D341Med (cell line): Measurements from ENCODE around the gene KRT76.

Experiments used
- DNase-seq: peaks from one replicate; pipeline ENCODE4 v3.0.0; 2012; ENCODE audit warnings: low spot score

KRT76 gene

GRCh38 chr12:52813203-52813819 lies 36.2 kb upstream of the KRT76 start:
- DNase-seq = no peak

GRCh38 chr12:52812749-52813148 lies 35.6 kb upstream of the KRT76 start:
- DNase-seq = no peak

- no peak for DNase-seq
Measured at GRCh38 chr12:52812073-52812400, 34.9 kb upstream of the KRT76 start.

GRCh38 chr12:52811191-52812072 lies 34.3 kb upstream of the KRT76 start:
- no peak for DNase-seq

GRCh38 chr12:52810554-52810953 lies 33.4 kb upstream of the KRT76 start:
- no peak for DNase-seq

DNA sequence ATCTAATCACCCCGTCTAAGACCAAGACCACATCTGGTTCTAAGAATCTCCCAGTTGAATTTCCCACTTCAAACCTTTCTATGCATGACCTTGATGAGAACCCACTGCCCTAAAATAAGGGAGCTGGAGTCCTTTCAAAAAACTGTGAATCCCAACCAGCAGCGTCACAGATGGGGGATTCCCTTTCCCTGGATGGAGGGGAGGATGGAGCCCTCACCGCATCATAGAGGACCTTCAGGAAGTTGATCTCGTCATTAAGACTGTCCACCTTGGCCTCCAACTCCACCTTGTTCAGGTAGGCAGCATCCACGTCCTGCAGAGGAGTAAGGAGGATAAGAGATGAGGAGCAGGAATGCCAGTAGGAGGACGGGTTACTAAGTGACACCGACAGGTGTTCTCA lies 32.0 kb upstream of the KRT76 start:
- DNase-seq = no peak

DNA sequence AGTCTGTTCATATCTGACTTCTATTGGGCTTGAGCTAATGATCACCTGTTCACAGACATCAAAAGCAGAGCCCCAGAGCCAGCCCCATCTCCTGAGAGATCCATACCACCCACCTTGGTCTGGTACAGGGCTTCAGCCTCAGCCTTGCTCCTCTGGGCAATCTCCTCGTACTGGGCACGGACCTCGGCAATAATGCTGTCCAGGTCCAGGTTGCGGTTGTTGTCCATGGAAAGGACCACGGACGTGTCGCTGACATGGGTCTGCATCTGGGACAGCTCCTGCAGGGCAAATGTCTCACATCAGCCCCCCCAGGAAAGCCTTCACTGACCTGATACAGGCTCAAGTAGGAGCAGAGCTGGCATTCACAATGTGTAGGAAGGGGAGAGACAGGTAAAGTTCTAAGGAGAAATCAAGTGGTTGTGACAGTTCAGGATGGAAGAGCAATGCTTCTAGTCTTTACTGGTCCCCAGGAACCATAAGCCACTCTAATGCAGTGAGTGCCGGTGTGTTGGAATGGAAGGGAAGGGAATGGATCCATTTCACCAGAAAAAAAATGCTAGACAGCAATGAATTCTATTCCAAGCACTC lies 31.5 kb upstream of the KRT76 start:
- no peak for DNase-seq

DNA sequence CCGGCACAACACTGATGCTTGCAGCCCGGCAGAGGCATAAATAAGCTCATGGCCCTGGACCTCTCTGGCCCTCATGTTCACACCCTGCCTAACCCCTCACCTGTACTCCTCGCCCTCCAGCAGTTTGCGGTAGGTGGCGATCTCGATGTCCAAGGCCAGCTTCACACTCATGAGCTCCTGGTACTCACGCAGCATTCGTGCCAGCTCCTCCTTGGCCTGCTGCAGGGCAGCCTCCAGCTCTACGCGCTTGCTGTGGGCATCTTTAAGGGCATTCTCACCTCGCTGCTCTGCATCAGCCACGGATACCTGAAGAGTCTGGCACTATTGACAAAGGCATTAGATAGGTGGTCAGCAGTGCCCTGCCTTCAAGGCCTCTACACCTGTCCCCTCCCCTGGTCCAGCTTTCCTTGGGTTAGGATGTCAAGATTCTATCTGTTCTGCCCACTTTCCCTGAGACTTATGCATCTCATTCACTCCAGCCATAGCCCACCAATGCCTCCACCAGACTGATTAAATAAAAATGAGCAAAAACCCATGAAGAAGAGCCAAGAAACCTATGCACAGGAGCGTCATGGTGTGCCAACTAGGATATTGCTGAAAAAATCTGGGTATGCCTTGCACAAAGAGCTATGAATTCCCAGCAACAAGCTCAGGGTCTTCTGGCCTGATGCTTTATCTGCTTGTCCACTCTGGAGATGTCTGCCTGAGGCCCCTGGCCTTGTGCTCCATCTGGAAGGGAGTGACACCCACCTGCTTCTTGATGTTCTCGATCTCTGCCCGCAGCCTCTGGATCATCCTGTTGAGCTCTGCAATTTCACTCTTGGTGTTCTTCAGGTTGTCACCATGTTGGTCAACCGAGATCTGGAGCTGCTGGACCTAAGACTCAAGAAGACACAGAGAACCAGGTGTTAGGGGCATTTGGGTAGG lies 30.7 kb upstream of the KRT76 start:
- no peak for DNase-seq

GRCh38 chr12:52806821-52807543 lies 29.8 kb upstream of the KRT76 start:
- DNase-seq = no peak

DNA sequence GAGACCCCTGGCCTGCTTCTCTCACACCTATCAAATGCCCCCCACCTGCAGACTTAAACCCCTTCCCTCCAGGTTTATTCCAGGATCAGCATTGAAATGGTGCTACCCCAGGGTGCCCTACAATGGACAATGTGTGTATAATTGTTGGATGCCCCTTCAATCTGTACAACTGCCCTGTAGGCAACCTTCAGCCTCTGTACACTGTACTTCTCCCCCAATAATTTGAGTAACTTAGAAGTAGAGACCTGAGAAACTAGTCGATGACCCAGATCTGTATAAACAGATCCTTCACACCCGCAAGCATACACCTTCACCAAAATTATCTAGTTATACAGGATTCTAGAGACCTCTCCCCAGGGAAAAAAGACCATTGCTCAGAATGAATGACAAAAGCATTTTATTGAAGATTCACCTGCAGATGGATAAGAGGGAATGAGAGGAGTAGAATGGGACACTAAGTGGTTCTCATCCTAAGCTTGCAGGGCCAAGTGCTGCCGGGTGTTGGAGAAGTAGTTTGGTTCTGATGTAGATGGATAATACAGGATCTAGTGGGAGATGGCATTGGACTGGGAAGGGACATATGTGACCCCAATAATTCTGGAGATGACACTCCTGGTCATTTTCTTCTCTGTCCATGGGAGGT lies 29.1 kb upstream of the KRT76 start:
- DNase-seq = no peak

DNA sequence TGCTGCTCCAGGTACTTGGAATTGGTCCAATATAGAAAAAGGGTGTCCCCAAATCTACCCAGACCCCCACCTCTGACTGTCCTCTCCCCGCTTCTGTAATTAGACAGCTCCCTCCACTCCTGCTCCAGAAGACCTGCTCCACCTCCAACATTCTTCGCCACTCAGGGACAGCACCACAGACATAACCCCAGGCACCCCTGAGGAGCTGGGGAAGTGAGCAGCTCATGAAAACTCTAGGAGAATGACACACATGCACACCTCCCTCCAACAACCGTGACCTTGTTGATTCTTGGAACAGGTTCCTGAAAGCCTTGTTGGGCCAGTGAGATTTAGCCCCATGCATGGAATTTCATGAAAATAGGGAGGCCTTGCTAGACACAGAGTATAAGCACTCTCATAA lies 28.6 kb upstream of the KRT76 start:
- DNase-seq = no peak

GRCh38 chr12:52805000-52805399 lies 27.9 kb upstream of the KRT76 start:
- no peak for DNase-seq

DNA sequence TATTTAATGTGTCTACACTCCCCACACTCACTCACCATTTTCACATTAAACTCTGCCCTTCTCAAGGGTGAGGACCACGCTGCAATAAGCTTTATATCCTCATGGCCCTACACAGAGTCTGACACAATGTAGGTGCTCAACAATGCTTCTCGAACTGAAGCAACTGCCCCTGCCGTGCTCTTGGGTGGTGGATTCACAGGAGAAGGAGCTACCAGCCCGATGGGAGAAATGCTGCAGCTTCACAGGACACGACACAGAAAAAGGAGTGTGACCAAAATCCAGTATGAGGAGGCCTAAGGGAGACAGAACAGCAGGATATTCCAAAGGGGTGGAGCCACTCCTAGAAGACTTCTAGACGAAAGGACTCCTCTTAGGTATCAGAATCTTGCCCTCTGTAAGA lies 25.3 kb upstream of the KRT76 start:
- no peak for DNase-seq

DNA sequence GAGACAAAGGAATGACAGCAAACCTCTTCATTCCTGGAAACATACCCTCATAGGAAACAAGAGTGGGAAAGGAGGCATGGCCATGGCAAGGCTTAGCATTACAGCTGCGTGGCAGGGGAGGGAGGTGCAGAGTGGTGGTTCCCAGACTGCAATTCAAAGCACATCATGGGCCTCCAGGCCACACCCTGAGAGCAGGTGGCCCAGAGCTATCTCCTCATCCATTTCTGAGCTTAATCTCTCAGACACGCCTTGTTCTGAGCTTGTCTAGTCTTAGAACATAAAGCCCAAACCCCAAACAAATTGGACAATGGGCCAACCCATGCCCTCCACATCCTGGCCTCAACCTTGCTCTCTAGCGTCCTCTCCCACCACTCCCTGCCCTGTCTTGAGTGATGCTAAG lies 24.6 kb upstream of the KRT76 start:
- DNase-seq = no peak

DNA sequence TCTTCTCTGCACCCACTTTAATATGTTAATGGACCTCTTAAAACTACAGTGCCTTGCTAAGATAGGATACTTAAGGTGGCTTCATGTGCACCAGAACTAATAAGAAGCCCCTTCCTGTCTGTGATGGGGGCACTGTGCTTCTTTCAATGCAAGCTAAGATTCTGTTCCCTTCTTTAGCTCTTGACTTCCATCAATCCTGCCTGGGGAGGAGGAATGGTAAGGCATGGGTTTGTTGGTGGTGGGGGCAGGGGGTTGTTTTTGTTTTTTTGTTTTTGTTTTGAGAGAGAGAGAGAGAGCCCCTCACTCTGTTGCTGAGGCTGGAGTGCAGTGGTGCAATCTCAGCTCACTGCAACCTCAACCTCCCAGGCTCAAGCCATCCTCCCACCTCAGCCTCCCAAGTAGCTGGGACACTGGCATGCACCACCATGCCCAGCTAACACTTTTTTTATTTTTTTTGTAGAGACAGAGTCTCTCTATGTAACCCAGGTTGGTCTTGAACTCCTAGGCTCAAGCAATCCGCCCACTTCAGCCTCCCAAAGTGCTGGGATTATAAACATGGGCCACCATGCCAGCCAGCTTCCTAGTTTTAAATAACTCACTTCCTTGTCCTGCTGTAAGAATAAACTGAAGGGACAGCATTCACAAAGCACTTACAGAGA lies 23.2 kb upstream of the KRT76 start:
- DNase-seq = no peak

GRCh38 chr12:52799505-52800211 lies 22.5 kb upstream of the KRT76 start:
- DNase-seq = no peak

DNA sequence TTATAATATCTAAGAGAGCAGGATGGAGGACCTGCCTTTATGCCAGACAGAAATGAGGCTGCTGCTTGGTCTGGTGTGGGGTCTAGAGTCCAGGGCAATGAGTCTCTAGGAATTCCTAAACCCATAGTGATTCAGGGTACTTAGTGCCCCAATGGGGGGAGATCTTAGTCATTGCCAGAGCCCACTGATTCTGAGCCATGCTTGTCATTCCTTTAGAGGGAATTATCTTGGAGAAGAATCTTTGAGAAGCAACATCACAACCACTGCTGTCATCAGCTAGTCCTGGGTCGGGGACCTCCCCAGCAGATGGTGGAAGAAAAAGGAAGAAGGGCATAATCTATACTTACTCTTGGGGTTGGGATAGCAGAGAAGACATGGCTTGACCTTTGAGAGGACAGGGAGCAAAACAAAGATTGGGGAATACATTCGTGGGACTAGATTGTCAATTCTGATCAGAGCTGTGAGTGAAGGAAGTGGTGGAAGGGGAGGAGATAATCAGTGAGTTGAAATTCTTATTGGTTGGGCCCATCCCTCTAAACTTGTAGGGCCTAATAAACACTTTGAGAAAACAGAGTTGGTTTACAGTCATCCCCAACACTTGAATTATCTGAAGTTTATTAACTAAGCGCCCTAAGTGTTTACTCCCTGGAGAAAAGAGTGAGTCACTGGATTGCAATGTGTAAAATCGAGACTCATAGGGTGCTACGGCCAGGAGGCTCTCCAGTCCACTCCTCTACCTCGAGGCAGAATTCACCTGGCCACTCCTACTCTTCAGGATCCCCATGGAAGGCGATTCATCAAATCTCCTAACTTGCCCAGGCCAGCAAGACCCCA lies 21.7 kb upstream of the KRT76 start:
- no peak for DNase-seq

DNA sequence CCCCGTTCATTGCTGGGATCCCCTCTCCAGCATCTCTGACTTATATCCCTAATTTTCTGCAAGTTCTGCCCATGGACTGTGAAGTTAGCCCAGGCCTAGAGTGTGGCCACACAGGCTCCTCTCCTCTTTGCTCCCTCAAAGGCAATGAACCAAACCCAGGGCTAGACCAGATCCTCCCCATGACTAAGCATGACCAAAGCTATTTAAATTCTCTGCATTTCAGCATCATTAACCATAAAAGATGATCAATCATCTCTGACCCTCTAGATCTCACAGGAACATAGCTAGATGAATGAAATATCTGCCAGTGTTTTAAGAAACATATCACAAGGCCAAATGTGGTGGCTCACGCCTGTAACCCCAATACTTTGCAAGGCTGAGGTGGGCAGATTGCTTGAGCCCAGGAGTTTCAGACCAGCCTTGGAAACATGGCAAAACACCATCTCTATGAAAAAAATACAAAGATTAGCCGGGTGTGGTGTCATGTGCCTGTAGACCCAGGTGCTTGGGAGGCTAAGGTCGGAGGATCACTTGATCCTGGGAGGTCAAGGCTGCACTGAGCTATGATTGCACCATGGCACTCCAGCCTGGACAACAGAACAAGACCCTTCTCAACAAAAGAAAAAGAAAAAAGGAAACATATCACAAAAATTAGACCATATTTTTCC lies 21.0 kb upstream of the KRT76 start:
- no peak for DNase-seq

- no peak for DNase-seq
Measured at GRCh38 chr12:52797529-52797894, 20.4 kb upstream of the KRT76 start.
